ENCODE results near the gene LAMA4. TPM values are rescaled to one million over a fixed set of nuclear protein-coding genes. Genes with fewer than 3 reads are reported as not detected.

LAMA4 gene
- total and polyA plus RNA-seq, 4 donors: 2.1 to 6.0 (median 3.5) TPM

- peaks cover 0 to 12% (median 5%) of the 10 kb centered on the region in 4 donors for H3K4me1 ChIP-seq (ENCODE audit: control insufficient read depth in 4 of 4, insufficient read depth in 4 of 4, low read length in 3 of 4)
- no peaks in the 10 kb centered on the region for H3K36me3 ChIP-seq (ENCODE audit: control insufficient read depth in 4 of 4, insufficient read depth in 3 of 4, low read depth in 1 of 4, low read length in 3 of 4)
- H3K27ac ChIP-seq (ENCODE audit: low read depth in 1 of 2, low read length in 2 of 2): no peak overlapping the region
- no peaks in the 10 kb centered on the region for H3K27me3 ChIP-seq (ENCODE audit: control insufficient read depth in 4 of 4, insufficient read depth in 4 of 4, low read length in 3 of 4)
- no peak overlapping the region for H3K9ac ChIP-seq (ENCODE audit: low read depth in 1 of 2, low read length in 2 of 2)
- no peak for DNase-seq (ENCODE audit: low spot score)
- TF ChIP-seq ATF3 (IDR thresholded peaks at IDR 0.05) (no peak), JUND (IDR thresholded peaks at IDR 0.05) (no peak)
- H3K4me3 ChIP-seq (ENCODE audit: low read depth in 1 of 3, low read length in 3 of 3): no peak overlapping the region
- H3K9me3 ChIP-seq (ENCODE audit: control insufficient read depth in 4 of 4, low read length in 3 of 4): no peaks in the 10 kb centered on the region
Observed at GRCh38 chr6:112221561-112221960, 32.8 kb downstream of the LAMA4 start.

- no peak overlapping the region for H3K4me3 ChIP-seq (ENCODE audit: low read depth in 1 of 3, low read length in 3 of 3)
- peaks cover 3 to 26% (median 14%) of the 10 kb centered on the region in 4 donors for H3K4me1 ChIP-seq (ENCODE audit: control insufficient read depth in 4 of 4, insufficient read depth in 4 of 4, low read length in 3 of 4)
- TF ChIP-seq HNF4G (IDR thresholded peaks at IDR 0.05) (no peak), FOXA2 (IDR thresholded peaks at IDR 0.05) (no peak), TAF1 (conservative IDR thresholded peaks at IDR 0.05) (no peak)
- no peaks in the 10 kb centered on the region for H3K27me3 ChIP-seq (ENCODE audit: control insufficient read depth in 4 of 4, insufficient read depth in 4 of 4, low read length in 3 of 4)
- no peak overlapping the region for H3K27ac ChIP-seq (ENCODE audit: low read depth in 1 of 2, low read length in 2 of 2)
- 91% methylated on average over 5 of the region's 5 CpGs for WGBS
- no peak overlapping the region for H3K9ac ChIP-seq (ENCODE audit: low read depth in 1 of 2, low read length in 2 of 2)
- H3K9me3 ChIP-seq (ENCODE audit: control insufficient read depth in 4 of 4, low read length in 3 of 4): no peaks in the 10 kb centered on the region
- DNase-seq (ENCODE audit: low spot score): no peak
- no peaks in the 10 kb centered on the region for H3K36me3 ChIP-seq (ENCODE audit: control insufficient read depth in 4 of 4, insufficient read depth in 3 of 4, low read depth in 1 of 4, low read length in 3 of 4)
Observed at GRCh38 chr6:112218563-112218962, 35.8 kb downstream of the LAMA4 start.

GRCh38 chr6:112216662-112217551 lies 37.5 kb downstream of the LAMA4 start:
- no peak for DNase-seq (ENCODE audit: low spot score)
- Histone ChIP-seq H3K4me3 (ENCODE audit: low read depth in 1 of 3, low read length in 3 of 3) (no peak overlapping the region), H3K27ac (ENCODE audit: low read depth in 1 of 2, low read length in 2 of 2) (peak overlapping the region in 1 of 2 donors; percentile 46), H3K36me3 (ENCODE audit: control insufficient read depth in 4 of 4, insufficient read depth in 3 of 4, low read depth in 1 of 4, low read length in 3 of 4) (no peaks in the 10 kb centered on the region), H3K9ac (ENCODE audit: low read depth in 1 of 2, low read length in 2 of 2) (no peak overlapping the region), H3K27me3 (ENCODE audit: control insufficient read depth in 4 of 4, insufficient read depth in 4 of 4, low read length in 3 of 4) (no peaks in the 10 kb centered on the region), H3K4me1 (ENCODE audit: control insufficient read depth in 4 of 4, insufficient read depth in 4 of 4, low read length in 3 of 4) (peaks cover 3 to 22% (median 10%) of the 10 kb centered on the region in 4 donors), H3K9me3 (ENCODE audit: control insufficient read depth in 4 of 4, low read length in 3 of 4) (no peaks in the 10 kb centered on the region)
- TF ChIP-seq SP1 (IDR thresholded peaks at IDR 0.05) (no peak), MAX (IDR thresholded peaks at IDR 0.05) (no peak)
- WGBS: 77% methylated on average over 6 of the region's 6 CpGs

GRCh38 chr6:112215488-112216284 lies 38.7 kb downstream of the LAMA4 start:
- H3K36me3 ChIP-seq (ENCODE audit: control insufficient read depth in 4 of 4, insufficient read depth in 3 of 4, low read depth in 1 of 4, low read length in 3 of 4): no peaks in the 10 kb centered on the region
- no peaks in the 10 kb centered on the region for H3K27me3 ChIP-seq (ENCODE audit: control insufficient read depth in 4 of 4, insufficient read depth in 4 of 4, low read length in 3 of 4)
- 91% methylated on average over 7 of the region's 7 CpGs for WGBS
- peak overlapping the region in 1 of 2 donors; percentile 45 for H3K27ac ChIP-seq (ENCODE audit: low read depth in 1 of 2, low read length in 2 of 2)
- peaks cover 3 to 22% (median 10%) of the 10 kb centered on the region in 4 donors for H3K4me1 ChIP-seq (ENCODE audit: control insufficient read depth in 4 of 4, insufficient read depth in 4 of 4, low read length in 3 of 4)
- no peaks in the 10 kb centered on the region for H3K9me3 ChIP-seq (ENCODE audit: control insufficient read depth in 4 of 4, low read length in 3 of 4)
- DNase-seq (ENCODE audit: low spot score): no peak
- H3K9ac ChIP-seq (ENCODE audit: low read depth in 1 of 2, low read length in 2 of 2): peak overlapping the region in 1 of 2 donors; percentile 14
- no peak overlapping the region for H3K4me3 ChIP-seq (ENCODE audit: low read depth in 1 of 3, low read length in 3 of 3)
- TF ChIP-seq GABPA (IDR thresholded peaks at IDR 0.05 in 1 of 2, conservative IDR thresholded peaks at IDR 0.05 in 1 of 2) (no peak), SP1 (IDR thresholded peaks at IDR 0.05) (no peak), ZBTB33 (IDR thresholded peaks at IDR 0.05) (no peak), HNF4A (conservative IDR thresholded peaks at IDR 0.05) (no peak), EGR1 (IDR thresholded peaks at IDR 0.05; ENCODE audit: low read depth in 2 of 2) (no peak), JUND (IDR thresholded peaks at IDR 0.05) (no peak), ATF3 (IDR thresholded peaks at IDR 0.05) (no peak), FOXA1 (IDR thresholded peaks at IDR 0.05) (no peak), MAX (IDR thresholded peaks at IDR 0.05) (no peak), RXRA (IDR thresholded peaks at IDR 0.05) (no peak), TAF1 (conservative IDR thresholded peaks at IDR 0.05) (no peak), RAD21 (IDR thresholded peaks at IDR 0.05) (no peak), NR2F2 (IDR thresholded peaks at IDR 0.05) (no peak), CTCF (IDR thresholded peaks at IDR 0.05; ENCODE audit: low read depth, low read length, missing input control) (no peak), HNF4G (IDR thresholded peaks at IDR 0.05) (no peak), FOXA2 (IDR thresholded peaks at IDR 0.05) (no peak)

All from liver (tissue), 9 donors.